Nephron (organoid): Measurements from ENCODE around the gene UNC79.
"Not testable (repeated sequence)": the region's sequence is repeated elsewhere in the genome, so short reads cannot be mapped to it uniquely, and the experiment has no call there.

Experiments
- H3K27ac Mint-ChIP-seq, 3 experiments: 2 replicates each; pipeline ENCODE4 v1.8.0; 2020; ENCODE audit warnings: mixed read lengths in 3 of 3, mild to moderate bottlenecking in 2 of 3, moderate library complexity in 1 of 3
- H3K27me3 Mint-ChIP-seq: 2 replicates; pipeline ENCODE4 v1.8.0; 2021; ENCODE audit warnings: low read depth, mild to moderate bottlenecking, moderate library complexity, mixed read lengths
- H3K36me3 Mint-ChIP-seq: 2 replicates; pipeline ENCODE4 v1.8.0; 2020; ENCODE audit warnings: low read depth, mixed read lengths
- H3K4me1 Mint-ChIP-seq: 2 replicates; pipeline ENCODE4 v1.8.0; 2020; ENCODE audit warnings: mixed read lengths
- H3K4me3 Mint-ChIP-seq, 3 experiments: 2 replicates each; pipeline ENCODE4 v1.8.0; 2020; ENCODE audit warnings: mild to moderate bottlenecking in 3 of 3, mixed read lengths in 3 of 3, moderate library complexity in 2 of 3
- H3K9me3 Mint-ChIP-seq: 2 replicates; pipeline ENCODE4 v1.8.0; 2020; ENCODE audit warnings: mixed read lengths
- CTCF ChIP-seq, 3 experiments: fragments of 200-600 bp; sonication (generic); IDR thresholded peaks; one replicate each; pipeline ENCODE4 v1.5.0; 2021; ENCODE audit warnings: antibody characterized with exemption in 3 of 3; ENCODE audit not compliant: unreplicated experiment in 3 of 3

The UNC79 gene

GRCh38 chr14:93402951-93403350, 27.8 kb upstream of the UNC79 start:
- H3K4me1 Mint-ChIP-seq: no peaks in the 10 kb centered on the region
- H3K4me3 Mint-ChIP-seq: no peak overlapping the region
- no peaks in the 10 kb centered on the region for H3K27me3 Mint-ChIP-seq

DNA sequence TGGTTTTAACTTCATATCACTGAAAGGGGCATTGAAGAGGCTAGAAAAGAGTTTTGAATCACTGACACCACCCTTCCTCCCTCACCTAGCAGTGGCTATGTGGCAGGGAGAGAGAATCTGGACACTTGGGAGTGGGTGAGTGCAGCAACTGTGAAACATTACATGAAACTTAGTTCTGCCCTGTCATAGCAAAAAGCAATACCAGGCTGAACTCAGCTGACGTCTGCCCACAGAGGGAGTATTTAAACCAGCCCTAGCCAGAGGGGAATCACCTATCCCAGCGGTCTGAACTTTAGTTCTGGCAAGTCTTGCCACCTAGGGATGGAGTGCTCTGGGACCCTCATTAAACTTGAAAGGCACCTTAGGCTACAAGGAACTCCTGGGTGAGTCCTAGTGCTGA, 20.7 kb upstream of the UNC79 start:
- Mint-ChIP-seq H3K27me3 (no peaks in the 10 kb centered on the region), H3K4me3 (no peak overlapping the region), H3K9me3 (peaks cover 18% of the 10 kb centered on the region), H3K27ac (no peak overlapping the region), H3K36me3 (no peaks in the 10 kb centered on the region), H3K4me1 (no peaks in the 10 kb centered on the region)
- TF ChIP-seq CTCF (IDR thresholded peaks at IDR 0.05; ENCODE audit: unreplicated experiment in 3 of 3): no peak

More at GRCh38 chr14:93402951-93403350, 27.8 kb upstream of the UNC79 start:
- Mint-ChIP-seq H3K9me3 (no peaks in the 10 kb centered on the region), H3K27ac (no peak overlapping the region), H3K36me3 (no peaks in the 10 kb centered on the region)
- no peak for TF ChIP-seq CTCF (IDR thresholded peaks at IDR 0.05; ENCODE audit: unreplicated experiment in 3 of 3)

DNA sequence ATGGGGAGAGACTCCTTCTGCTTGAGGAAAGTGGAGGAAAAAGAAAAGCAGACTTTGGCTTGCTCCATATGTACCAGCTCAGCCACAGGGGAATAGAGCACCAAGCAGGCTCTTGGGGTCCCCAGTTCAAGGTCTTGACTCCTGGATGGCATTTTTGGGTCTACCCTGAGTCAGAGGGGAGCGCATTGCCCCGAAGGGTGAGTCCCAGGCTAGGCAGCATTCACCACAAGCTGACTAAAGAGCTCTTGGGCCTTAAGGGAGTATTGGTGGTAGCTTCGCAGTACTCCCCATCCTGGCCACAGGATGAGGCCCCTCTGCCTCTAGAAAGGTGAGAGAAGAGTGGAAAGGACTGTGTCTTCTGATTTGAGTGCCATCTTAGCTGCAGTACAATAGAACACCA, 19.8 kb upstream of the UNC79 start:
- Mint-ChIP-seq H3K4me1 (no peaks in the 10 kb centered on the region), H3K9me3 (peaks cover 18% of the 10 kb centered on the region), H3K27ac (no peak overlapping the region), H3K4me3 (no peak overlapping the region), H3K27me3 (no peaks in the 10 kb centered on the region), H3K36me3 (no peaks in the 10 kb centered on the region)
- TF ChIP-seq CTCF (IDR thresholded peaks at IDR 0.05; ENCODE audit: unreplicated experiment in 3 of 3): no peak

DNA sequence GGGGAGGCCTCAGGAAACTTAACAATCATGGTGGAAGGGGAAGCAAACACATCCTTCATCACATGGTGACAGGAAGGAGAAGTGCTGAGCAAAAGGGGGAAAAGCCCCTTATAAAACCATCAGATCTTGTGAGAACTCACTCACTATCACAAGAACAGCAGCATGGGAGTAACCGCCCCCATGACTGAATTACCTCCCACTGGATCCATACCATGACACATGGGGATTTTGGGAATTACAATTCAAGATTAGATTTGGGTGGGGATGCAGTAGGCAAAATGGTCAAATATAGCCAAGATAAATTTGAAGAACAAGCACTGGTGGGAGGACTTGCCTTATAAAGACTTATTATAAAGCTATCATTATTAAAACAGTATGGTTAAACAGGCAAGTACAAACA, 5.6 kb upstream of the UNC79 start:
- H3K4me3 Mint-ChIP-seq, H3K27ac Mint-ChIP-seq, H3K36me3 Mint-ChIP-seq, H3K4me1 Mint-ChIP-seq: not testable (repeated sequence)
- Mint-ChIP-seq H3K9me3 (peaks cover 30% of the 10 kb centered on the region), H3K27me3 (peaks cover 30% of the 10 kb centered on the region)

- Mint-ChIP-seq H3K27ac (no peak overlapping the region), H3K4me3 (no peak overlapping the region), H3K36me3 (no peaks in the 10 kb centered on the region), H3K9me3 (peaks cover 26% of the 10 kb centered on the region), H3K27me3 (peaks cover 45% of the 10 kb centered on the region), H3K4me1 (peaks cover 5% of the 10 kb centered on the region)
- no peak for TF ChIP-seq CTCF (IDR thresholded peaks at IDR 0.05; ENCODE audit: unreplicated experiment in 3 of 3)
Observed at GRCh38 chr14:93426750-93427149, 4.0 kb upstream of the UNC79 start.

DNA sequence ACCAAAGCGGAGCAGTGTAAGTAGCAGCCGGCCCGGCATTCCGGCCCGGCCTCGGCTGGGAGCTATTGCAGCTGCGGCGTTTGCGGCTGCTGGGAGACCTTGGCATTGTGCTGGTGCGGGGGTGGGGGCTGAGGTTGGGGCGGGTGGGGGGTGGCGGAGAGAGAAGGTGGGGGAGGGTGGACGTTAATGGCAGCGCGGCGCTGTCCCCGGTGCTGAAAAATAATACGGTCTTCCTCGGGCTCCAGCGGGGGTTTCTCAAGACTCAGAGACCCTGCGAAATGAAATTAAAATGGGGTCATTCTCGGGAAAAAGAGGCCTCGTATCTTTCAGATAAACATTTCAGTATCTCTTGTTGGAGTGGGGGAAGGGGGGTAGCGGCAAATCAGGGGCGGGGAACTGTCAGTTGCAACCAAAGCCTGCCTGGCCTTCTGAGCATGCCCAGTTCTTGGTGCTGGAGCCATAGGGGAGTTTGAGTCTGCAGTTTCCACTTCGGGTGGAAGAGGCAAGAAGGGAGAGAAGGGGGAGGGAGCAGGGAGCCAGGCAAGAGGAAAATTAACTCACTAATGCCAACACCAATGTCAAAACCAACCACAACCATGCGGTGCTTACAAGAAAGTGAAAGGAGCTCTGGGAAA, 414 bp downstream of the UNC79 start:
- TF ChIP-seq CTCF (IDR thresholded peaks at IDR 0.05; ENCODE audit: unreplicated experiment in 3 of 3): no peak
- peaks cover 10% of the 10 kb centered on the region for H3K9me3 Mint-ChIP-seq
- no peaks in the 10 kb centered on the region for H3K36me3 Mint-ChIP-seq
- H3K4me3 Mint-ChIP-seq: peak overlapping the region; percentile 84 to 88 (median 84)
- peaks cover 50% of the 10 kb centered on the region for H3K27me3 Mint-ChIP-seq
- peaks cover 5% of the 10 kb centered on the region for H3K4me1 Mint-ChIP-seq
- H3K27ac Mint-ChIP-seq: no peak overlapping the region
